Activated CD8-positive, alpha-beta memory T cell treated with anti-CD3 and anti-CD28 coated beads, Interleukin-2, amount 50 U/mL, for 24 hours (primary cell): ENCODE data around the gene OR8J1.
"Not testable (repeated sequence)": the region's sequence is repeated elsewhere in the genome, so short reads cannot be mapped to it uniquely, and the experiment has no call there.

Experiments used
- DNase-seq: peaks from one replicate; pipeline ENCODE4 v3.0.0-alpha.2; 2020; ENCODE audit errors: extremely low read depth

The OR8J1 gene, protein sequence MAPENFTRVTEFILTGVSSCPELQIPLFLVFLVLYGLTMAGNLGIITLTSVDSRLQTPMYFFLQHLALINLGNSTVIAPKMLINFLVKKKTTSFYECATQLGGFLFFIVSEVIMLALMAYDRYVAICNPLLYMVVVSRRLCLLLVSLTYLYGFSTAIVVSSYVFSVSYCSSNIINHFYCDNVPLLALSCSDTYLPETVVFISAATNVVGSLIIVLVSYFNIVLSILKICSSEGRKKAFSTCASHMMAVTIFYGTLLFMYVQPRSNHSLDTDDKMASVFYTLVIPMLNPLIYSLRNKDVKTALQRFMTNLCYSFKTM

GRCh38 chr11:56353991-56354390, at the start of gene OR8J1:
OR8J1 (plus strand) TSS chr11:56354291; CDS start chr11:56360247, 5,956 bp downstream.
- DNase-seq, result no peak

GRCh38 chr11:56307836-56308235, 46.3 kb upstream of the OR8J1 start:
- DNase-seq, result no peak

DNA sequence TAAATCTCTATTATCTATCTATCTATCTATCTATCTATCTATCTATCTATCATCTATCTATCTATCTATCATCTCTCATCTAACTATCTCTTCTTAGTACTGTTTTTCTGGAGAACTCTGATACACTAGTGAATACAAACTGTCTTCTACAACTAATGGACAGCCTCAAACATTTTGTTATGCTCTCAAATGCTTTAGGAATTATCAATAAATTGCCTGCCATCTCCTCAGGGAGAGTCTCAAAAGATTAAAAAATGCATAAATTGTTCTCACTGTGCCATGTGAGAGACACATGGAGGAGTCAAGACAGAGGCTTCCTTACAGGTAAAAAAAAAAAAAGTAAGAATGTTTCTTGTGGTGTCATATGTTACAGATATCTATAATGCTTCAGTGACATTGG, 39.2 kb upstream of the OR8J1 start, which contains the start of gene OR8K3:
OR8K3 (plus strand) TSS at position 301 of the 400 bp plus-strand sequence. CDS start 3,163 bp downstream, outside the sequence.
- no peak for DNase-seq

DNA sequence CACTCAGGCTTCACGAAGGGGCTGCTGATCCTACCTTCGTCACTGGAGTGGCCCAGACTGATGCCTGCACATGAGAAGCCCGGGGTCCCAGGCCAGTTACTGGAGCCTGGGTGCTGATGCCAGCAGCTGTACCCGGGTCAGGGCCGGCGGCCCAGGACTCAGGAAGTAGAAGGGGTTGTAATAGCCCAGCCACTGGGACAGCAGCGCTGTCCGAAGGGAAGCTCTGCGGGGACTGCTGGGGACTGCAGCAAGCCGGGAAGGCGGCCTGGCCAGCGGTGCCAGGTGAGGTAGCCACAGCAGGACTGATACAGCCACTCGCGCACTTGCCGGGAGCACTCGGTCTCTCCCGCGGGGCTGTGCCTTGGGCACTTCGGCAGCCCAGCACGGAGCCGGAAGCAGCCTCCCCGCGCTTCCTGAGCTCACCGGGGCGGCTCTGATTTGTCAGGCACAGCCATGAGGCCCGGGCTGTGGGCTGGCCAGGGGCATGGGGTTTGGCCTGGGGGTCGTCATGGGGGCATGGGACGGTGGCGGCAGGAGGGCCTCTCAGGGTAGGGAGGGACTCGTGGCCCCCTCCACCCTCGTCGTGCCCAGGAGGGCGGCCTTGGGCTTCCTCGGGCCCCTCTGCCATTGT, 22.1 kb upstream of the OR8J1 start:
- no peak for DNase-seq

- no peak for DNase-seq
These were observed 20.9 kb upstream of the OR8J1 start for GRCh38 chr11:56333156-56333555.

GRCh38 chr11:56340289-56340688, 13.8 kb upstream of the OR8J1 start:
- no peak for DNase-seq

DNA sequence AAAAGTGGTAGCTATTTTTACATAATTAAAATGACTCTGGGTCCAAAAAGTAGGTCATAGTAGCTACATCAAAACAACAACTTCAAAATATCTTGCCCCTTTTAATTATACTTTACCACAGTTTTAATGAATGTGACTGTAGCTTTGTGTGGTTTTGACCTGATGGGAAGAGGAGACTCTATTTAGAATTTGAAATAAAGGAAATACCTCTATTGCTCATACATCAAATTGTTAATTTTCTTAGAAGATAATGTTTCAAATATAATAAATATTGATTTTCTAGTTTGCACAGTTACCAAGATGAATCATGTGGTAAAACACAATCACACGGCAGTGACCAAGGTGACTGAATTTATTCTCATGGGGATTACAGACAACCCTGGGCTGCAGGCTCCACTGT, 8.4 kb upstream of the OR8J1 start, which contains the start of gene OR8K1:
OR8K1 (plus strand) TSS at position 301 of the 400 bp plus-strand sequence; CDS start at position 301, 0 bp downstream.
- DNase-seq, result no peak

- no peak for DNase-seq
These were observed 21.2 kb downstream of the OR8J1 start, which contains the start of gene OR8U1 for GRCh38 chr11:56375324-56375723. OR8U1 (plus strand) TSS chr11:56375624; CDS start chr11:56375624, 0 bp downstream.

GRCh38 chr11:56380120-56380519, 26.0 kb downstream of the OR8J1 start:
- no peak for DNase-seq

GRCh38 chr11:56394381-56394780, 40.3 kb downstream of the OR8J1 start:
- no peak for DNase-seq

DNA sequence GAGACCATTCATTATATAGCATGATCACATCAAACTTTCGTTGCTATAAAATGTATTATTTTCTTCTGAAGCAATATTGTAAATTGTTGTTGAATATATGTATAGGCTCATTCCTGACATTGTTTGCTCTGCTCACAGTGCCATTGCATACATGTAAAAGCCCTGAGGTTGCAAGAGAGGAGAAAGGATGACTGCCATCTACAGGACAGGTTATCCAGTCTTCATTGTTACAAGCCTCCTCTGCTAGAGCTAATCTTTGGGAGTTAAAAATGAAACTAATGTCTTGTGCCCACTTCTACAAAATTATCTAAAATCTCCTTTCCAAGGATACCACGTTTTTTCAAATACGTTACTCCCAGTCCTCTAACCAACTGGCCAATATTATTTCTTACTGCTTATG, 42.0 kb downstream of the OR8J1 start:
- no peak for DNase-seq

- DNase-seq, result not testable (repeated sequence)
These were observed 47.9 kb downstream of the OR8J1 start for GRCh38 chr11:56401858-56402461.

GRCh38 chr11:56404393-56404792, 50.3 kb downstream of the OR8J1 start:
- DNase-seq, result no peak

DNA sequence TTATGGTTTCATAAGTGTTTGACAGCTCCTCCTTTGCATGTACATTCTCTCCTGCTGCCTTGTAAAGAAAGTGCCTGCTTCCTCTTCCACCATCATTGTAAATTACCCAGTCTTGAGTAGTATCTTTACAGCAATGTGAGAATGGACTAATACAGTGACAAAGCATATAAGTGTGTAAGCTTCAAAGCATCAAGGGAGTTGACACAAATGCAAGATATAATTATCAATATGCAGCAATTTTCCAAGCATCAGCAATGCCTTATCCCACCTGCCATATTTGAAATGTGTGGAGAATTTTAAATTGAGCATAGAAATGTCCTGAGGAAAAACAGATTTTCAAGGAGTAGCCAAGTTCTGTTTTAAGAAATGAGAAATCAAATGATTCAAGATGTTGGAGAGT, 56.7 kb downstream of the OR8J1 start:
- no peak for DNase-seq
